LNCAP (cell line): ENCODE results near the gene DCDC1.

Experiments used
- CTCF ChIP-seq: fragments of 450-650 bp; IDR thresholded peaks from 2 replicates; pipeline ENCODE4 v1.5.1; 2017; ENCODE audit warnings: mild to moderate bottlenecking

The DCDC1 gene

GRCh38 chr11:30983776-30984441, 385.6 kb downstream of the DCDC1 start:
- TF ChIP-seq CTCF: no peak

- no peak for TF ChIP-seq CTCF
These were observed 386.4 kb downstream of the DCDC1 start for GRCh38 chr11:30983143-30983542.

GRCh38 chr11:30967579-30967978, 402.0 kb downstream of the DCDC1 start:
- TF ChIP-seq CTCF: no peak

GRCh38 chr11:30960387-30960992, 409.0 kb downstream of the DCDC1 start:
- peak; percentile 80 for TF ChIP-seq CTCF

GRCh38 chr11:30956751-30957150, 412.8 kb downstream of the DCDC1 start:
- no peak for TF ChIP-seq CTCF

GRCh38 chr11:30949838-30950237, 419.7 kb downstream of the DCDC1 start:
- no peak for TF ChIP-seq CTCF

GRCh38 chr11:30938810-30939209, 430.7 kb downstream of the DCDC1 start:
- TF ChIP-seq CTCF: no peak
